Hypothalamus (tissue), 51 donors: ENCODE data around the gene CCDC27.
"Not testable (repeated sequence)": the region's sequence is repeated elsewhere in the genome, so short reads cannot be mapped to it uniquely, and the experiment has no call there.

Experiments
- DNase-seq, 51 donors: peaks; one replicate each; lab custom pipeline; 2025; lab: John Stamatoyannopoulos, UW

The CCDC27 gene

DNA sequence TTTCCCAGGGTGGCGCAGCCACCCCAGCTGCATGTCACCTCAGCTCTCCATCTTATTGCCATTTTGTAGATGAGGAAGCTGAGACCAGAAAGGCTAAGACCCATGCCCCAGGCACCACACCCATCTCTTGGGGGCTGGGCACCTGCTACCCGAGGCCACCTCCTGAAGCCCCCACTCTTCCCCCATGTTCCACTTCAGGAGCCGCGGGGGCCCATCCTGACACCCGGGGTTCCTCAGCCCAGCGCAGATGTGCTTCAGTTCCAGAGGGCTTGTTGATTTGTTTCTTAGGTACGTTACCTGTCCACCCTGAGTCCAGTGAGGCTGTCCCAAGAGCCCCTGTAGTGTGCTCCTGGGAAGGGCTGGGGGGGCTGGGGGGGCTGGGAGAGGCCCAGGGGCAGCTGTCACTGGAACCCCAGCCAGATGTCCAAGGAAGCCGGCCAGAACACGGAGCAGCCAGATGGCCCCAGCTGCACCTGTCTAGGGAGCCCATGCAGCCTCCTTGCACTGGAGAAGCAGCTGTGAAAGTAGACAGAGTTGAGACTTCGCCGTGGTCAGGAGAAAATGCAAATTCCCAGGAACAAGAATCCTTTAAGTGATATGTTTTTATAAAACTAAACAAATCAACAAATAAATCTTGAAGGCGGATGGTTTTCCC lies 17.1 kb upstream of the CCDC27 start:
- no peak for DNase-seq

DNA sequence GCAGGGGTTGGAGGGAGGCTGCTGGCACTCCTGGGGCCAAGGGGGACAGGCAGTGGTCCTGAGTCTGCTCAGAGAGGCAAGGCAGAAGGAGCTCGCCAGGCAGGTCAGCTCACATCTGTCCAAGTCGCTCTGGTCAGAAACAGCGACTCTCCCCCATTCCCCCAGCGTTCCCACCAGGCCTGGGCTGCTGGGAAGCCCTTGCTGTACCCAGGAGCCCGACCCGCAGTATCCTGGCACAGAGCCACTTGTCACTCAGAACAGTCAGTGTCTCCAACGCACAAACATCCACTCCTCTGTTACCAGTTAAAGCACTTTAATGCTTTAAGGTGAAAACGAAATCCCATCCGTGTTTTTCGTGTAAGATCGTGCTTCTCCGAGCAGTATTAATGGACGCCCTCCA lies 16.6 kb upstream of the CCDC27 start:
- DNase-seq, result no peak

DNA sequence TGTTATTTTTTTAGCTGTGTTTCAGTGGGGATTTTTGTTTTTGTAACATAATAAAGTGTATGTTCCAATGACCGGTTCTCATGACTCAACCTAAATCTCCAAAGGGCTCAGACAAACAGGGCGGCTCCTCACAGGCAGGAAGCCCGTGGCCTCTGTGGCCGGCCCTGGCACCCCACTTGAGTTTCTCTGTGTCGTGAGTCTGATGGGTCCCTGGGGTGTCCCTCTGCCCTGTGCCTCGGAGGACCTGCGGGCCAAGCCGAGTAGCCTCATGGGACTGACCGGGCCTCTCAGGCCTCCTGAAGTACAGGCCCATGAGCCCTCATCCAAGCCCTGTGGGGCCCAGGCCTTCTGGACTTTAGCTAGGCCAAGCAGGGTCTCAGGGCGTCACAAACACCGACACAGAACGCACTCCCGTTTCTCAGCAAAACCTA lies 16.1 kb upstream of the CCDC27 start:
- no peak for DNase-seq

DNA sequence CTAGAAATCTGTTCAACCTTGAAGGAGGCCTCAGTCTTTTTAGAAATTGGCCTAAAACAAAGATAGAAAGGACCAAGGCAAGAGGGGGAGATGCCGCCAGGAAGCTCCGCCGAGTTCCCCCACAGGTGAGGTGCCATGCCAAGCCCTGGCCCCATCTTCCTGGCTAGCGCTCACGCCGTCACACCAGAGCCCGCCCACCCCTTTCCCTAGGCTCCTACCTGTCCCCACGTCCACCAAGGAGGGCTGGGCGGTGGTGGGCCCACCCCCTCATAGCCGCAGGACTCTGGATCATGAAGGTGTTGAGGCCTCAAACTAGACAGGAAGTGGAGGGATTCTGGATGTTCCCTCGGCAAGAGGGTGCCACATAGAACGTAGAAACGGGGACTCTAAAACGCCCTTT lies 15.5 kb upstream of the CCDC27 start:
- DNase-seq, result no peak

DNA sequence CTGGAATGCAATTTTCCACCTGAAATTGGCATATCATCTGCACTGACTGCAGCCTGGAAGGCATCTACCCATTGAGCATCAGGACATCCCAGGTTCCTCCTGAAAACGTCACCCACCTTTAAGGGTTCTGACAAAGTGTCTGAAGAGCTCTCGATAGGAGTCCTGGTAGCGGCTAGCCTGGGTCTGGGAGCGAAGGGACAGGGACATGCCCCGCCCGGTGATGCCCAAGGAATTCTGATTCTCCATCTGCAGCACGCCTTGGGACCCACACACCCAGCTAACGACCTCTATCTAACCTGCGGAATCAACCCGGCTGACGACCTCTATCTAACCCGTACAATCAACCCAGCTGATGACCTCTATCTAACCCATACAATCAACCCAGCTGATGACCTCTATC lies 13.3 kb upstream of the CCDC27 start:
- no peak for DNase-seq

DNA sequence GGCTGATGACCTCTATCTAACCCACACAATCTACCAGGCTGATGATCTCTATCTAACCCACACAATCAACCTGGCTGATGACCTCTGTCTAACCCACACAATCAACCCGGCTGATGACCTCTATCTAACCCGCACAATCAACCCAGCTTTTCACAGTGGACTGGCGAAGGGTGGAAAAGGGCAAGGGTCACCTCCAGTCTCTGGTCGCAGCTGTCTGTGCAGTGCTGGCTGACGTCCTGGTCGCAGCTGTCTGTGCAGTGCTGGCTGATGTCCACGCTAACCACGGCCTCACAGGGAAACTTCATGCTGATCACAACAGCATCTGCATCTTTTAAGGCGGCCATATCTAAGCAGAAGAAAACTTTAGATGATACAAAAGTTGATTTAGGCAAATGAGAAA lies 12.2 kb upstream of the CCDC27 start:
- peak in 3 of 51 donors; percentile 36 to 49 (median 39) for DNase-seq

DNA sequence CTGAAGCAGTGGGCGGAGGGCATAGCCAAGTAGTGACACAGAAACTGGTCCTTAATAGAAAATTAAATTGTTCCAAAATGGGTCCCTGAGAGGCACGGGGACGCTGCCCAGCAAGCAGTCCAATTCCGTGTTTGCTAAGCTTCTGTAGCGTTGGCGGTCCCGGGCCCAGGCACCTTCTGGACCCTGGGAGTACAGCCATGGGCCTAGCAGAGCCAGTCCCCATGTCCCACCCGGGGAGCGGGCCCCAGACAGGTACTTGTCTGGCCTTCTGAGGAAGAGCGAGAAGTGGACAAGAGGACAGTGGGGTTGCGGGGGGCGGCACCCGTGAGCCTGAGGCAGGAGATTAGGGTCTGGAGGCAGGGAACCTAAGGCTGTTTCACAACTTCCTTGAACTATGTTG lies 11.5 kb upstream of the CCDC27 start:
- DNase-seq, result no peak

DNA sequence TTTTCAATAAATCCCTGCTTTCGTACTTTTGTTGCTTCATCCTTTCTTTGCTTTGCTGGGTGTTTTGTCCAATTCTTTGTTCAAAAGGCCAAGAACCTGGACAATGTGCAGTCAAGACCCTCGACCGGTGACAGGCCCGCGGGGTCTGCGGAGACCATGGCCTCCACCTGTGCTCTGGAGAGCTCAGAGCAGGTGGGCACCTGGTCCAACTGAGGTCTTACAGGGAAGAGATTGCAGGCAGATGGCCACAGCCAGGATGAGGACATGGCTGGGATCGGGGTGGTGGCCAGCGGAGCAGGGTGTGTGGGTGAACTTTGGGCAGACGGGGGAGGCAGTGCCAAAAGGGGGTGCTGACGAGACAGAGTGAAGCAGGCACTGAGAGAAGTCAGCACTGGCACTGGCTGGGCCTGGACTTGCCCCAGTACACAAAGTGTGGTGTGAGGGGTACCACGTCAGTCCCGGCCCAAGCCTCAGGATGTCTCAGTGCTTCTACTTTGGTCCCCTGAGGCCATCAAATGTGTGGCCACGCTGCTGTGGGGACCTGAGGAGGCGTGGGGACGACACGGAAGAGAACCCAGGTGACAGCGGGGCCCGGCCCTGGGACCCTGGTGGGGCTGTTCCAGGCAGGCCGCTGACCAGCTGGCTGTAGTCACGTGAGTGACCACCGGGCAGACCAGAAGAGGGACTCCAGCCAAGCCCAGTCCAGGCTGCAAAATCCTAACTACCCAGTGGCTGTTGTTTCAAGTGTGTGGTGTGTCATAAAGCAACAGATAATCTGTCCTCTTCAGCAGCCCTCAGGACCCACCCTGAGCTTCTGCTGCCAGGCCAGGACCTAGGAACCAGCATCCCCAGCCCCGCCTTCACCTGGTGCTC lies 10.4 kb upstream of the CCDC27 start:
- DNase-seq, result no peak

DNA sequence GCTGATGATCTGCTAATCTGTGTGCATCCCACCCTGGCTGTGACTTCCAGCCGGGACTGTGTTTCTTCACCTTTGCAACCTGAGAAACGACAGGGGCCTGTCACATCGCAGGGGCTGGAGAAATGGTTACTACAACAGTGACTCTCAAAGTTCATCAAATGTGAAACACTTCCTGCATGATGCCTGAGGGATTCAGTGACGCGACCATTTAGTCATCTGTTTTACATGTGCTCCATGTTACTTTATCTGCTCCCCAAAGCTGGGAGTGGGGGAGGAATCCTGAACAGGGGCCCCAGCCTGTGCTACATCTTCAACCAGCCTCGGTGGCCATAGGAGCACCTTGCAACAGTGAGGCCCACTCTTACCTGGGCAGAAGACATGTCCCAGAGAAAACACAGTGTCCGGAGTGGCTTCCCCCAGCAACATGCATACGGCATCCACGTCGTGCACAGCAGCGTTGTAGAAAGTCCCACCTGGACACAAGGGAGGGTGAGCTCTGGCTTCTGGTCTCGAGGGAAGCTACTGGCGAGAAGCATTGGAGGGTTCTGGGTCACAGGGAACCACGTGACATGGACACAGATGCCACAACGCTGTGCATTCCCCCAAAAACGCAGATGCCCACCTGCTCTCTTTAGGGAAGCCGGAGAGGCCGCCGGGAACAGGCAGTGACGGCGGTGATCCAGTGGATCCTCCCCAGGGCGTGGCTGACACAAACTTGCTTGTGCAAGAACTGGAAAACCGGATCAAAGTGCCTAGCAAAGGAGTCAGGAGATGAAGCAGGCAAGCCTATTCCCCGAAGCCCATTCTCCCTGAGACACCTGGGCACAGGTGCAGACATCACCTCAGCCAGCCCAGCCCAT lies 9.6 kb upstream of the CCDC27 start:
- DNase-seq, result no peak

DNA sequence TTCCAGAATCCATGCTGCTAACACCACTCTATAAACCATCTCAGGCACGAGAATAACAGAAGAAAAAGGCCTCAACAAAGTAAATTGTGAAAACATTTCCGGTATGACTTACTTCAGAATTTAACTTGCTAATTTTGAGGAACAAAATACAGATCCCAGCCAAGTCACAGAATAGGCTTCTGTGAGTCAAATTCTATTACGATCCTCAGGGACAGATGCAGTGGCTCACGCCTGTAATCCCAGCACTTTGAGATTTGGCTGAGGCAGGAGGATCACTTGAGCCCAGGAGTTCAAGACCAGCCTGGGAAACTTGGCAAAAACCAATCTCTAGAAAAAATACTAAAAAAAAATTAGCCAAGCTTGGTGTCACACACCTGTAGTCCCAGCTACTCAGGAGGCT lies 8.8 kb upstream of the CCDC27 start:
- DNase-seq, result no peak

DNA sequence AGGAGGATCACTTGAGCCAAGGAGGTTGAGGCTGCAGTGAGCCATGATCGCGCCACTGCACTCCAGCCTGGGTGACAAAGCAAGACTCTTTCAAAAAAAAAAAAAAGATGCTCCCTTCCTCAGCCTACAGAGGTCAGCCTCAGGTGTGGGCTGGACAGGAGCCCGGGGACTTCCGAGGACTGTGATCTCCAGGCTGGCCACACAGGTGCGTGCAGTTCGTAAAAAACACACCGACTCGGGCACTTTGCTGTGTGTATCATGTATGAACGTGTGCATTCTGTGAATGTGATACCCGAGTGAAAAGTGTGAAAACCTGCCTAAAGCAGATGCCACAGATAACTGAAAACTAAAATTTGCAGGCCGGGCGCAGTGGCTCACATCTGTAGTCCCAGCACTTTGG lies 8.4 kb upstream of the CCDC27 start:
- DNase-seq, result no peak

DNA sequence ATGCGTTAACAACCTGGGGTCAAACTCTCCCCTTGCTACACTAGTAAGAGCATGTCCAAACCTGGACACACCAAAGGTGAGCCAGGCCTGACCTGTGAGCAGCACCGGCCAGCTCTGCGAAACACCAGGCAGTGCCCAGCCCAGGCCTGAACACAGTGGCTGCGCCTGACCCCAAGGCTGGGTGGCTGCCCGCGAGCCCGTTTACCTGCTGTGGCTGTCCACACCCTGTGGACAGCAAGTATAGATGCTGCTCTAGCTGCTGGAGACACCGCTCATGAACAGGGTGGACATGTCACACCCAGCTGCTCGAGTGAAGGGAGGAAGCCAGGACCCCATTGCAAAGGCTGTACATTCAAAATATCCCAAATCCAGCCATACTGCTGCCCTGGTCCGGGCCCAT lies 7.6 kb upstream of the CCDC27 start:
- DNase-seq, result no peak

DNA sequence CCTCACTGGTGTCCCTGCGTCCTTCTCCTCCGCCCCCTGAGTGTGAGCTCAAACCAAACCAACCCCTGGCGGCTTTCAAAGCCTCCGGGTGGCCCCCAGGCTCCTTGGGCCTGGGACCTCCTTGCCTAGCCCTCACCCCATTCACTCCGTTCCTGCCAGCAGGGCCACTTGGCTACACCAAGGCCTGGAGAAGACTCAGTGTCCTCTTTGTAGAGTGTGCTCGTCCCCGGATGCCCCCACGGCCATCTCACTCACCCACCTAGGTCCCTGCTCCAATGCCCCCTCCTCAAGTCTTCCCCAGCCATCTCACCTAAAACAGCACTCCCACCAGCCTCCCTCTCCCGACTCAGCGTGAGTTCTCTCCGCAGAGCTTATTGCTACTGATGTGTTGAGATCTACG lies 7.2 kb upstream of the CCDC27 start:
- no peak for DNase-seq

DNA sequence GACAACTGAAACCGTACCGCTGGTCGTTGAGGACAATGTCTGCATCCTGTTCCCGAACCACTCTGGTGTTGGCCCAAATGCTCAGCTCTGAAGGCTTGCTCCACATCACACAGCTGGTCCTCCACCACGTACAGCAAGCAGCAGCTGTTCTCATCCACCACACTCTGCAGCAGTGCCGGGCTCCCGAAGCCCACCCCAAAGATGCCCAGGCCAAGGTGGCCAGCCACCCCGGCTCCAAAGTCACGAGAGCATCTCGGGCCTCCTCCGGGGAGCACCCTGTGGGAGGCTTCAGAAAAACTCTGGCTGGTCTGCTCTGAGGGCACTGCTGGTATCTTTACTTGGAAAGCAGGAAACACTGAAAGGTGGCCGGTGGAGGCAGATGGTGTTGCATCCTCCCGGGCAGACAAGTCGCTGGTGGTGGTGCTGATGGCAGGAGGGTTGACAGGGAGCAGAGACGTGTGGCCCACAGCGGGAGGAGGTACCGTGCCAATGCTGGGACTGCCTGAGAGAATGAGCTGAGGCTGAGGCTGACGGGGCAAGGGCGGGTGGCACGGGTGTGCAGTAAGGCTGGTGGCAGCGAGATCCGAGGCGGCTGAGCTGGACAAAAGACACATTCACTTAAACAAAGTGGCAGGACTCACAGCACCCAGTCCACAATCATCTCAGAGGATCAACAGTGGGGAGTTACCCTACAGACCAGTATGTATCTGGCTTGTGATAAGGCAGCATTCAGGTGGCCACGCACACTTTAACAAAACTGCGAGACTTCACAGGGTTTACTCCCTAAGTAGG lies 6.5 kb upstream of the CCDC27 start:
- peak in 14 of 51 donors; percentile 10 to 38 (median 23) for DNase-seq

DNA sequence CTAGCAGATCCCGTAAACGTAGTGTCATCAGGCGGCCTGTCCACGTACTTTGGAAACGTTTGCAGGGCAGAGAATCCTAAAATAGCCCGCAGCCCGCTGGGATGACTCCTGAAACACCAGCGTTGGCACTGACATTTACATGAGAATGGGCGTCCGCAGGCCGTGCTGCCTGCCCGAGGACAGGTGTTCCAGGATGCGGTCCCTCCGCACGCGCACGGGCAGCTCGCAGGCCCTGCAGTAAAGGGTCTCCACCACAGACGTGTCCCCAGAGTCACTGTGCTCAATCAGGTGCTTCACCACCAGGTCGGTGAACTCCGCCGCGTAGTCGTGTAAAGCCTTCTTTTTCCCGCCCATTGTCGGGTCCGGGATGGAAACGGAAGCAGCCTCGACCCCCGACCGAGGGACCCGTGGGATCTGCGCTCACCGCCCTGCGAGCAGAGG lies 5.8 kb upstream of the CCDC27 start:
- DNase-seq, result peak in 1 of 51 donors; percentile 11

DNA sequence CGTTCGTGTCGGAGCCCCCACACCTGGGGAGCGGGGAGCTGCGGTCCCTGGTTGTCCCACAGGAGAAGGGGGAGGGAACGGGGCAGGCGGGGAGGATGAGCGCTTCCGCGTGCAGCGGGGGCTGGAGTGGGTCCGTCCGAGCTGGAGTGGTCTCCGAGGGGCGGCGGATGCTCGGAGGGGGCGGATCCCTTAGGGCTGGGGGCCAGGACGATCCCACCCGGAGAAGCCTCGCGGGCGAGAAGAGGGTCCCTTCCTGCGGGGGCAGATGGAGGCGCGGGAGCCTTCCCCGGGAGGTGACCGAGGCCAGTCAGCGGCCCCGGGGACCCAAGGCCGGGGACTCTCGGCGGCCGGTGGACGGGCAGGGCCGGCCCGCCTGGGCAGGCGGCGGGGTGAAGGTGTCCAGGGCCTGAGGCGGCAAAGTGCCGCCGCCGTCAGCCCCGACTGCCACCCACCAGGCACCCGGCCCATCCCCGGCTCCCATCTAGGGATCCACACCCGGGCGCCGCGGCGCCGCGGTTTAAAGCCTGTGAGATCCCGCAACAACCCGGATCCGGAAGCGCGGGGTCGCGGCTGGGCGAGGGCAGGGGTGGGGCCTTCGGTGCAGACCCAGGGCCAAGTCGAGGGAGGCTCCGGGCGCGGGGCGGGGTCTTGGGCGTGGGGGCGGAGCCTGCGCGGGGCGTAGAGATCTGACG lies 5.3 kb upstream of the CCDC27 start:
- DNase-seq, result peak in 49 of 51 donors; percentile 34 to 92 (median 81)

DNA sequence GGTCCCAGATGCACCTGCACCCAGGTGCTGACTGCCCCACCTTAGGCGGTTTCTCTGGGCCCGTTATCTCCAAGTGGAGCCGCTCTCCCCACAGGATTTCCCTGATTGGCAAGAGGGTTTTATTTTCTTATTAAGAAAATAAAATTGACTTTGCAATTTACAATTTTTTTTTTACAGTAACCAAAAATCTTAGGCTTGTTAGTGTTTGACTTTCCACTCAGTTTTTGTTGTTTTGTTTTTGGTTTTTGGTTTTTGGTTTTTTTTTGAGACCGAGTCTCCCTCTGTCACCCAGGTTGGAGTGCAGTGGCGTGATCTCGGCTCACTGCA lies 4.8 kb upstream of the CCDC27 start:
- DNase-seq, result no peak

DNA sequence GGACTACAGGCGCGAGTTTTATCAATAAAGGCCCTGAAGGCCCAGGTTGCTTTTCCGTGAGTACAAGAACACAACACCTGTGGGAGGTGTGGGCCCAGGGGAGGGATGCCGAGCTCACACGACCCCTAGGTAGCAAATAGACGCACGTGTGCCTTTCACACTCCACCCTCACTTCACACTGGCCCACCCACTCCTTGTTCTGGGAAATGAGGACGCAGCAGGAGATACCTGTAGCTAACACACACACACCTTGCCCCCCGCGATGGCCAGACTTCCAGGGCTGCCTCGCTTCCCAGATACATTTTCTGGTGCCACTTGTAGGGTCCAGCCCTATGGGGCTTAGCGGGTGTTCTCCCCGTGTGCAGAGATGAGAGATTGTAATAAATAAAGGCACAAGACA lies 4.3 kb upstream of the CCDC27 start:
- no peak for DNase-seq

DNA sequence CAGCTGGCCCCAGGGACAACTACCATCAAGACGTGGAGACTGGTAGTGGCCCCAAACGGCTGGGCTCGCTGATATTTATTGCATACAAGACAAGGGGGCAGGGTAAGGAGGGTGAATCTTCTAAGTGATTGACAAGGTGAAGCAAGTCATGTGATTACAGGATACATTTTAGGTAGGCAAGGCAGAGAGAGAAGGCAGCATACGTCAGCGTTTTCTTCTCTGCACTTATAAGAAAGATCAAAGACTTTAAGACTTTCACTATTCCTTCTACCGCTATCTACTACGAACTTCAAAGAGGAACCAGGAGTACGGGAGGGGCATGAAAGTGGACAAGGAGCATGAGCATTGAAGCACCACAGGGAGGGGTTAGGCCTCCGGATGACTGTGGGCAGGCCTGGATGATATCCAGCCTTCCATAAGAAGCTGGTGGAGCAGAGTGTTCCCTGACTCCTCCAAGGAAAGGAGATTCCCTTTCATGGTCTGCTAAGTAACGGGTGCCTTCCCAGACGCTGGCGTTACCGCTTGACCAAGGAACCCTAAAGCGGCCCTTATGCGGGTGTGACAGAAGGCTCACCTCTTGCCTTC lies 3.8 kb upstream of the CCDC27 start:
- not testable (repeated sequence) for DNase-seq

DNA sequence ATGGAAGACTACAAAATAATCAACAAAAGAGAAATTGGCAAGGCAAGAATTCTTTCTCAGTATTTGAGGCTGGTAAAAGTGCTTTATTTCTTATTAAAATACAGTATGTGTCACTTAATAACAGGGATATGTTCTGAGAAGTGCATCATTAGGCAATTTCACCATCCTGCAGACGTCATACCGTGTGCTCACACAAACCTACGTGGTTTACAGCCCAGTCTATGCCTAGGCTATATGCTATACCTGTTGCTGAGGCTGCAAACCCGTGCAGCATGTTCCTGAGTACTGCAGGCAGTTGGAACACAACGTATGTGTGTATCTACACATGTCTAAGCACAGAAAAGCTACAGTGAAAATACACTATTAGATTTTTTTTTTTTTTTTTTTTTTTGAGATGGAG lies 2.7 kb upstream of the CCDC27 start:
- no peak for DNase-seq
